Measurements from ENCODE around the gene PCDHA9. TPM values are rescaled to one million over a fixed set of nuclear protein-coding genes. Genes with fewer than 3 reads are reported as not detected.

PCDHA9 gene
- total and polyA plus RNA-seq, 2 experiments from 2014 or later: 0.57 to 2.5 TPM

DNA sequence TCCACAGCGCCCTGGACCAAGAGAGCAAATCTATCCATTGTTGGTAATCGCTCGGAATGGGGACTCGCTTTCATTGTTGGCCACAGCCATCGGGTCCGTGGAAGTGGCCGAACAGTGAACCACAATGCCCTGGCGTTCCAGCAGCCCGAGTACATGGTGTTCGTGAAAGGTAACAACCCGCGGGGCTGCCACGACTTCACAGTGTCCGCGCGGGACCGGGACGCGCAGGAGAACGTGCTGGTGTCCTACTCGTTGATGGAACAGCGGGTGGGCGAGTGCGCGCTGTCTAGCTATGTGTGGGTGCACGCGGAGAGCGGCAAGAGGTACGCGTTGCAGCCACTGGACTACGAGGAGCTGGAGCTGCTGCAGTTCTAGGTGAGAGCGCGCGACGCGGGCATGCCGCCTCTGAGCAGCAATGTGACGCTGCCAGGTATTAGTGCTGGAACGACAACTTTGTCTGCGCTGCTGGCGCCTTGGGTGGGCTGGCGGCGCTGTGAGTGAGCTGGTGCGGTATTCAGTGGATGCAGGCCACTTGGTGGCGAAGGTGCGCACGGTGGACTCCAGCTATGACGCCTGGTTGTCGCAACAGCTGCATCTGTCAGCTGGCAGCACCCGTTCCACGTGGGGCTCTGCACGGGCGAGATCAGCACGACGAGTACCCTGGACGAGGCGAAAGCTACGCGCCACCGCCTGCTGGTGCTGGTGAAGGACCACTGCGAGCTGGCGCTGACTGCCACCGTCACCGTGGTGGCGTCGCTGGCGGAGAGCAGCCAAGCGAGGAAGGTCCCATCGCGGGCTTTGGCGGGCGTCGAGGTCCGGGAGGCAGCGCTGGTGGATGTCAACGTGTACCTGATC lies 14.5 kb downstream of the PCDHA9 start:
- no peak for TF ChIP-seq EZH2 (IDR thresholded peaks at IDR 0.05; ENCODE audit: borderline replicate concordance)
- no peak for TF ChIP-seq EZH2phosphoT487 (IDR thresholded peaks at IDR 0.05; ENCODE audit: low read depth, severe bottlenecking, unreplicated experiment)
- TF ChIP-seq, protein P1, sequence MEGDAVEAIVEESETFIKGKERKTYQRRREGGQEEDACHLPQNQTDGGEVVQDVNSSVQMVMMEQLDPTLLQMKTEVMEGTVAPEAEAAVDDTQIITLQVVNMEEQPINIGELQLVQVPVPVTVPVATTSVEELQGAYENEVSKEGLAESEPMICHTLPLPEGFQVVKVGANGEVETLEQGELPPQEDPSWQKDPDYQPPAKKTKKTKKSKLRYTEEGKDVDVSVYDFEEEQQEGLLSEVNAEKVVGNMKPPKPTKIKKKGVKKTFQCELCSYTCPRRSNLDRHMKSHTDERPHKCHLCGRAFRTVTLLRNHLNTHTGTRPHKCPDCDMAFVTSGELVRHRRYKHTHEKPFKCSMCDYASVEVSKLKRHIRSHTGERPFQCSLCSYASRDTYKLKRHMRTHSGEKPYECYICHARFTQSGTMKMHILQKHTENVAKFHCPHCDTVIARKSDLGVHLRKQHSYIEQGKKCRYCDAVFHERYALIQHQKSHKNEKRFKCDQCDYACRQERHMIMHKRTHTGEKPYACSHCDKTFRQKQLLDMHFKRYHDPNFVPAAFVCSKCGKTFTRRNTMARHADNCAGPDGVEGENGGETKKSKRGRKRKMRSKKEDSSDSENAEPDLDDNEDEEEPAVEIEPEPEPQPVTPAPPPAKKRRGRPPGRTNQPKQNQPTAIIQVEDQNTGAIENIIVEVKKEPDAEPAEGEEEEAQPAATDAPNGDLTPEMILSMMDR (IDR thresholded peaks at IDR 0.05; ENCODE audit: poor library complexity): no peak

DNA sequence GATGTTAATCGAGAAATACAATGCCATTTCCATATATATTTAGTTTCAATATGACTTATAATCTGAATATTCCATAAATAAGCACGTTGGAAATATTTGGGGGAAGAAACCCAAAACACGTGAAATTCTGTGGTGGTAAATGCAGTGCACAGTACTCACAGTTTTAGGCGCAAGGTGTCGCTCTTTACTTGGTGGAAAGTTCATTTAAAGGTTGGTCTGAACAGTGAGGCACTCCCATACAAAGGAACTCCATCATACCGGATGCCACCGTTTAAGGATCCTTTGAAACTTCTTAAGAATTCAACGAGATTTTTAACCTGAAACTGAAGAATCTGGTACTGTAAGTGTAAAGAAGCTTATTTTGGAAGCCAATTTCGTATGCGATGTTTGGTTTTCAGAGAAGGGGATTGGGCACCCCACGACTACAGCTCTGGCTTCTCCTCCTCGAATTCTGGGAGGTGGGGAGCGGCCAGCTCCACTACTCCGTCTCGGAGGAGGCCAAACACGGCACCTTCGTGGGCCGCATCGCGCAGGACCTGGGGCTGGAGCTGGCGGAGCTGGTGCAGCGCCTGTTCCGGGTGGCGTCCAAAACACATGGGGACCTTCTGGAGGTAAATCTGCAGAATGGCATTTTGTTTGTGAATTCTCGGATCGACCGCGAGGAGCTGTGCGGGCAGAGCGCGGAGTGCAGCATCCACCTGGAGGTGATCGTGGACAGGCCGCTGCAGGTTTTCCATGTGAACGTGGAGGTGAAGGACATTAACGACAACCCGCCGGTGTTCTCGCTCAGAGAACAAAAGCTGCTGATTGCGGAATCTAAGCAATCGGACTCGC lies 20.8 kb downstream of the PCDHA9 start, which contains the start of gene PCDHA11:
Gene PCDHA11, plus strand, starts transcription at position 237 of the 834 bp plus-strand sequence. Its CDS starts 147 bp downstream, at position 384.
- Histone ChIP-seq H4K20me1 (ENCODE audit: insufficient read depth, poor library complexity, severe bottlenecking) (no peaks in the 10 kb centered on the region), H3K9me3 (ENCODE audit: low read depth) (peaks cover 16% of the 10 kb centered on the region), H3K9me2 (replicated peaks; ENCODE audit: insufficient read depth) (no peaks in the 10 kb centered on the region), H3K27ac (no peak within 1 kb of the TSS), H3K27me3 (no peaks in the 10 kb centered on the region), H3K79me2 (peaks cover 11% of the 10 kb centered on the region), H3K4me1 (ENCODE audit: insufficient read depth) (no peaks in the 10 kb centered on the region), H3K4me3 (no peak within 1 kb of the TSS), H3K36me3 (replicated peaks; ENCODE audit: insufficient read depth, low read depth) (no peaks in the 10 kb centered on the region), H2AFZ (no peak within 1 kb of the TSS), H3K4me2 (peak within 1 kb of the TSS; percentile 54)
- DNase-seq (ENCODE audit: low spot score): no peak
- TF ChIP-seq, protein P1 (IDR thresholded peaks at IDR 0.05; ENCODE audit: poor library complexity): peak; percentile 19
- TF ChIP-seq EZH2 (IDR thresholded peaks at IDR 0.05; ENCODE audit: borderline replicate concordance): no peak
- WGBS (ENCODE audit: low lambda C conversion rate, missing lambda C conversion rate): 75% methylated on average over 41 of the region's 41 CpGs

More for the DNA sequence above, 14.5 kb downstream of the PCDHA9 start:
- whole genome bisulfite sequencing (ENCODE audit: low lambda C conversion rate, missing lambda C conversion rate): 99% methylated on average over 75 of the region's 76 CpGs
- Histone ChIP-seq H3K4me1 (ENCODE audit: insufficient read depth) (no peaks in the 10 kb centered on the region), H3K27ac (no peak overlapping the region), H4K20me1 (ENCODE audit: insufficient read depth, poor library complexity, severe bottlenecking) (no peaks in the 10 kb centered on the region), H3K4me3 (no peak overlapping the region), H3K9me2 (replicated peaks; ENCODE audit: insufficient read depth) (no peaks in the 10 kb centered on the region), H2AFZ (no peak overlapping the region), H3K27me3 (no peaks in the 10 kb centered on the region), H3K36me3 (replicated peaks; ENCODE audit: insufficient read depth, low read depth) (no peaks in the 10 kb centered on the region), H3K4me2 (no peak overlapping the region), H3K79me2 (peaks cover 5% of the 10 kb centered on the region), H3K9me3 (ENCODE audit: low read depth) (peaks cover 11% of the 10 kb centered on the region)
- DNase-seq (ENCODE audit: low spot score): no peak

DNA sequence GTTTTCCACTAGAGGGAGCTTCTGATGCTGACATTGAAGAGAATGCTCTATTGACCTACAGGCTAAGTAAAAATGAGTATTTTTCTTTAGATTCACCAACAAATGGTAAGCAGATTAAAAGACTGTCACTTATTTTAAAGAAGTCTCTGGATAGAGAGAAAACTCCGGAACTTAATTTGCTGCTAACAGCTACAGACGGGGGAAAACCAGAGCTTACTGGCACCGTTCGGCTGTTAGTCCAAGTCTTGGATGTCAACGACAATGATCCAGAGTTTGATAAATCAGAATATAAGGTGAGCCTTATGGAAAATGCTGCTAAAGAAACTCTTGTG lies 21.3 kb downstream of the PCDHA9 start:
- H3K4me1 ChIP-seq (ENCODE audit: insufficient read depth): no peaks in the 10 kb centered on the region
- TF ChIP-seq EZH2phosphoT487 (IDR thresholded peaks at IDR 0.05; ENCODE audit: low read depth, severe bottlenecking, unreplicated experiment) (no peak), EZH2 (IDR thresholded peaks at IDR 0.05; ENCODE audit: borderline replicate concordance) (no peak)
- TF ChIP-seq, protein P1 (IDR thresholded peaks at IDR 0.05; ENCODE audit: poor library complexity): peak; percentile 5
- H3K4me2 ChIP-seq: peak overlapping the region; percentile 54
- no peaks in the 10 kb centered on the region for H3K36me3 ChIP-seq (replicated peaks; ENCODE audit: insufficient read depth, low read depth)
- no peak overlapping the region for H3K27ac ChIP-seq
- H3K9me3 ChIP-seq (ENCODE audit: low read depth): peaks cover 16% of the 10 kb centered on the region
- H3K79me2 ChIP-seq: peaks cover 11% of the 10 kb centered on the region
- no peak overlapping the region for H2AFZ ChIP-seq
- no peaks in the 10 kb centered on the region for H3K27me3 ChIP-seq
- no peak overlapping the region for H3K4me3 ChIP-seq
- 95% methylated on average over 5 of the region's 5 CpGs for WGBS (ENCODE audit: low lambda C conversion rate, missing lambda C conversion rate)
- DNase-seq (ENCODE audit: low spot score): no peak
- H4K20me1 ChIP-seq (ENCODE audit: insufficient read depth, poor library complexity, severe bottlenecking): no peaks in the 10 kb centered on the region
- no peaks in the 10 kb centered on the region for H3K9me2 ChIP-seq (replicated peaks; ENCODE audit: insufficient read depth)
